DMS153 treated with DMSO at 0.1 percent for 48 hours (cell line): ENCODE results near the gene HDAC5.
"Not testable (repeated sequence)": the region's sequence is repeated elsewhere in the genome, so short reads cannot be mapped to it uniquely, and the experiment has no call there.

Source experiments
- DNase-seq: peaks from one replicate; lab custom pipeline; 2025; ENCODE audit not compliant: unreplicated experiment; lab: John Stamatoyannopoulos, UW

Gene HDAC5

DNA sequence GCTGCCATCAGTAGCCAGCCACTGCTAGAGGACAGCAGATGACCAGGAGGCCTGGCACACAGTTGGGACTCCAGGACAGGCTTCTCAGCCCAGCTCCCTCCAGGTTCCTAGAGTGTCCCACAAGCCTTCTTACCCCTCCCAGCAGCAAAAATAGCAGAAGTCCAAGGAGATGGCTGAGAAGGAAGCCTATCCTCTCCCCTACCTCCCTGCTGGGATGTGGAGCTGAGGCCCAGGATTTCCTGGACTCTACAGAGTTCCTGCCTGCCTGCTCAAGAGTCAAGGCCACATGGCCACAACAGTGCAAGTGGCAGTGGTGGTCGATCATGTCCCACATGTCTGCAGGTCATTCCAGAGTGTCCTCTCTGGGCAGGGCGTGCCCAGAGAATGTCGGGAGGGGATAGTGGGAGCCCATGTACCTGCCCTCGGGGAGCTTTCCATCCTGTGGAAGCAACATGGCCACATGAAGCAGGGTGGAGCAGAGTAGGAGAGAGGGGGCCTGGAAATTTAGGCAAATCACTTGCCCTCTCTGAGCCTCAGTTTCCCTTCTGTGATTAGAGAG, 10.6 kb upstream of the HDAC5 start:
- no peak for DNase-seq

DNA sequence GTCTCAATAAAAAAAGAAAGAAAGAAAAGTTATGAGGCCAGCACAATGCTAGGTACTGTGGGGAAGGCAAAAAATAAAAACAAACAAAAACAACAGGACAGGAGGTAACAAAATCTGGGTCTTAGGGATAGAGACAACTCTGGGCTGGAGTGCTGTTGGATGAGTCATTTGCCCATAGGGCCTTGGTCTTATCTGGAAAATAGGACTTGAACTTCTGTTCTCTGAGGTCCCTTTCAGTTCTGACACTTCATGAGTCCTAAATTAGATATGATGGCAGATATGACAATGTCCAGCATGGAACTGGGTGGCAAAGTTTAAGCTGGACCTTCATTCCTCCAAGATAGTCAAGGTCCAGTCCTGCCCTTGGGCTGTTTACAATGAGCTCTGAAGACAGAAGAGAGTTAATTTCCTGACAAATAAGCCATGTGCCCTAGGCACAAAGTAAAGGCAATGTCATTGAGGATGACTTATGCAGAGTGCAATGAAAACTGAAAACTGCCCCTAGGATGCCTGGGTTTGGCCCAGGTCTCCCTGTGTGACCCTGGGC, 8.9 kb upstream of the HDAC5 start:
- no peak for DNase-seq

DNA sequence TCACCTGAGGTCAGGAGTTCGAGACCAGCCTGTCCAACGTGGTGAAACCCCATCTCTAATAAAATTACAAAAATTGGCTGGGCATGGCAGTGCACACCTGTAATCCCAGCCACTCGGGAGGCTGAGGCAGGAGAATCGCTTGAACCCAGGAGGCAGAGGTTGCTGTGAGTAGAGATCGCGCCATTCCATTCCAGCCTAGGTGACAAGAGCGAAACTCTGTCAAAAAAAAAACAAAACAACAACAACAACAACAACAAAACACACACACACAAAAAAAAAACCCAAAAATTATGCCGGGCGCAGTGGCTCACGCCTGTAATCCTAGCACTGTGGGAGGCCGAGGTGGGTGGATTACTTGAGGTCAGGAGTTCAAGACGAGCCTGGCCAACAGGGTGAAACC, 7.9 kb upstream of the HDAC5 start:
- not testable (repeated sequence) for DNase-seq

- DNase-seq = no peak
These were observed 7.4 kb upstream of the HDAC5 start for GRCh38 chr17:44130693-44131349.

DNA sequence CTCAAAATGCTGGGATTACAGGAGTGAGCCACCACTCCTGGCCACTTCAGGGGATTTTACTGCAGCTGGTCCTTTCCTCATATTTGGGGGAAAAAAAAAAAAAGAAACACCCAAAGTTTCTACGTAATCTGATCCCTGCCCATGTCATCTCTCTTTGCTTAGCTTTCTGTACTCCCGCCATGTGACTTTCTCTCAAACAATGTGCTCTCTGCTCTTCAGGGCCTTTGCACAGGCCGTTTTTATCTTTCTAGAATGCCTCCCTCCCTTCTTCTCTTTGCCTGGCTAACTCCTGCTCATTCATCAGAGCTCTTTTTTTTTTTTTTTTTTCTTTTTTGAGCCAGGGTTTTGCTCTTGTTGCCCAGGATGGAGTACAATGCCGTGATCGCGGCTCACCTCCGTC, 4.9 kb upstream of the HDAC5 start:
- no peak for DNase-seq

- no peak for DNase-seq
These were observed 637 bp upstream of the HDAC5 start for GRCh38 chr17:44124118-44124438.

- no peak for DNase-seq
These were observed 555 bp downstream of the HDAC5 start for GRCh38 chr17:44122816-44123355.

DNA sequence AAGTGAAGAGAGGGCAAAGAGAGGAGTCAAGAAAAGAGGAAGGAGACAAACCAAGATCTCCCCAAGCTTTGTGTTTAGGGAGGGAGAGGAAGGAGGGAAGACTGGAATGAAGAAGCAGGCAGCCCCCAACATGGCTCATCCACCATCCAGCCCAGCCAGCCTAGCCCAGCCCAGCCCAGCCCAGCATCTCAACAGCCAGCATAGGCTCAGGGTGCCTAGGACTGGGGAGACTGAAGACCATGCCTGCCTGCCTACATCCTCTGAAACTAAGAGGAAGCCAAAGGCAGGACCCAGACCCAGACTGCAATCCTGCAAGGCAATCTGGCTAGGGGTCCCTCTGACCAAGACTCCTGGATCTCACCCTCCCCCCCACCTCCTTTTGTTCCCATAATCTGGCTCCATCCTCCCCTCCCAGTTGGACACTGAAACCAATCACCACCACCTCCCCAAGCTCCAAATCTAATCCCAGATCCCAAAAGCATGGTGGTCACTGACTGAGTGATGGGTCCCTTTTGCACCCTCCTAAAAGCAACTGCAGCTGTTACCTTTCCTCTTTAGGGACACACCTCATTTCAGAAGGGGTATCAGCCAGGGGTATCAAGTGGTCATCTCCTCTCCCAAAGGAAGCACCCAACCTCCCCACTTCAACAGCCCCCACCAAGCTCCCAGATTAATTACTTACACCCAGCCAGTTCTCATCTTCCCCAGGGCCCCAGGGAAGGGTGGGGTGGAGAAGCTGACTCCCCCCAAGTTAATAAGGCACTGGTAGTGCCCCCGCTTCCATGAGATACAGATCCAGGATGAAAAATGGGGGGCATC, 1.2 kb downstream of the HDAC5 start:
- no peak for DNase-seq

GRCh38 chr17:44120851-44121605, 2.4 kb downstream of the HDAC5 start:
- no peak for DNase-seq

- not testable (repeated sequence) for DNase-seq
These were observed 3.2 kb downstream of the HDAC5 start for GRCh38 chr17:44120281-44120680.

- no peak for DNase-seq
These were observed 3.6 kb downstream of the HDAC5 start for GRCh38 chr17:44119798-44120197.

GRCh38 chr17:44119062-44119461, 4.4 kb downstream of the HDAC5 start:
- no peak for DNase-seq

DNA sequence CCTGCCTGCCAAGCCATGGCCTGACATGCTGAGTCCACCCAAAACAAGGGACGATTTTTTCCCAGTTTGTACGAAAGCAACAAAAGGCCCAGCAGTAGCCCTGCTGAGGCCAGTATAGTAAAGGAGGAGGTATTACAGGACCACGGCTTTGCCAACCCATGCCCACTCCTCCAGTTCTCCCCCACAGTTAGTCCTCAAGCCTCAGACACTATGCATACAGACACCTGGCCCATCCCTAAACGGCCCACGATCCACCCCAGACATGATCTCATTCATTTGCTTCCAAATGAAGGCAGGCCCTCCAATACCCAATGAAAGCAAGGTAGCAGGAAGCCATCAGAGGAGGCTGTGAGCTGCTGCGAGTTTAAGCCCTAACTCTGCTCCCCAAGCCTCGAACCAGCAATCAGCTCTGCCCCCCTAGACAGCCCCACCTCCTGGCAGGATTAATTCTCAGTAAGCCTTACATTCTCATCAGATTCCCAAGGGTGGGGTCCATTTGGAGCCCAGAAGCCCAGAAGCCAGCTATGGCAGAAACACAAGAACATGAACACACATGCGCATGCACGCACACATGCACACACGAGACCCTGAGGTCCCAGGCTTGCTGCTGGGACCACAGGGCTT, 4.9 kb downstream of the HDAC5 start:
- DNase-seq = no peak

- no peak for DNase-seq
These were observed 6.1 kb downstream of the HDAC5 start for GRCh38 chr17:44117351-44117750.

DNA sequence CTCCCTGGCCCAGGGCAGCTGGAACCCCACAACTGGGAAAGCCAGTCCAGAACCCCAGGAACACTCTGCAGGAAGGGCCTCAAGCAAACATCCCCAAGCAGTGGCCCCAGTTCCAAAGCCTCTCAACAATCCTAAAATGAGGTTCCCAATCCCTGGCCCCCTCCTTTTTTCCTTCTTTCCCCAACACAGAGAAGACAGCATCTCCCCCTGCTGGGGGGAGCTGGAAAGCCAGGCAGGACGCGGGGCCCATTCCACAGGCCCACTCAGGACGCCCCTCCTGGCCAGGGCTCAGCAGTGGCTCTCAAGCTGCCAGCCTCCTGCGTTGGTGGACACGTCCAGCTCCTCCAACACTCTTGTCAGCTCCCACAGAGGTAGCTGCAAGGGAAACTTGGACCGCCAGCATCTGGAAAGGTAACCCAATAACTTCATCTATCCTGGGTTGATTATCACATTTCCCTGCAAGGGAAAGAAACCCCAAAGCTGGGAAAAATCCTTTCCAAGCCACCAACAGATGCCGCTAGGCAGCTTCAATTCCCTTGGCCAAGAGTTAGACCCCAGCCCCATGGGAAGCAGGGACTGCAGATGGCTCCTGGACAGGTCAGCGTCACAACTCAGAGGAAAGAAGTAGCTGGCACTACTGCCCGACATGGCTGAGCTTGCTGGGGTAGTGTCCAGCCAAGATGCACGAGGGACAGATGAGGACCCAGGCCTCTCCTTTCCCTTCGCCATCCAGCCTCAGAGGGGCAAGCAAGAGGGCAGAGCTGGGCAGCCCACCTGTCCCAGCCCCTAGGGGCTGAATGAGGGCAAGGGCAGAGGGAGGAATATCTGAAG, 7.6 kb downstream of the HDAC5 start:
- peak; percentile 6 for DNase-seq

DNA sequence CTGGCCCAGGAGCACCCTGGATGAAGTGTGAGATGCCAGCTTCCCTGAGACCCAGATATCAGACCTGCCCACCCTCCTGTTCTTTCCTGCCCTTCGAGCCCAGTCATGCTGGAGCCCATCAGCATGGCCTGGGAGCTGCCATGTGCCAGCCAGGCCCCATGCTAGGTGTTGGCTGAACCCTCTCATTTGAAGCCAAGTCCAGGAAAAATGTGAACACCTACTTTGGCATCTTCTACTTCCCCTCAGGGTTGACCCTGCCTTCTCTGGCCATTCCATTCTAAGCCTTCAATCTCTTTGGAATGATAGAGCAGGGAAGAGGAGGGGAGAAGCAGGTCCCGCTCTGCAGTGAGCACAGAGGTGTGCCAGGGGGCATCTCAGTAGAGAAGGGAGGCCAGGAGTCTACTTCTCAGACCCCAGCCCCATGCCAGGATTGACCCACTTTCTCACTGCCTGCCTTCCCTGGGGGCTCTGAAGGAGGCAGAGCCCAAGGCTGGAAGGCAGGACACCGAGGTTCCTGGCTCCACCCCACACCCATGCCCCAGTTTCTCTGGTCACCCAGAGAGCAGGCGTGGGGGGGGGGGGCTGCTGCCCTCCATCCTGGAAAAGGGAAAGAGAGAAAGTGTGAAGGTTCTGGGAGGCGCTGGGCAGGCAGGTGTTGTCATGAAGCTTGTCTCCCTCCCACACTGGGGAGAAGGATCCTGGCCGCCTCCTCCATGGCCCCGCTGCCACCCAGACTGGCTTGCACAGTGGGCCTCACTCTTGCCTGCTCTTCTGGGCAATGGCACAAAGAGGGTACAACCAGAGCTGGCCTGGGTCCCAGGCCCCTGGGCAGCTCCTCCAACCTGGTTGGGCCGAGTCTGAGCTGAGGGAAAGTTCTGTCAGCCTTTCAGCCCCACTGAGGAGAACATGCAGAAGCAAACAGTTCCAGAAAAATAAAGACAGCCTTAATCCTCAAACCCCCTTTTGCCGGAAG, 9.3 kb downstream of the HDAC5 start:
- no peak for DNase-seq

DNA sequence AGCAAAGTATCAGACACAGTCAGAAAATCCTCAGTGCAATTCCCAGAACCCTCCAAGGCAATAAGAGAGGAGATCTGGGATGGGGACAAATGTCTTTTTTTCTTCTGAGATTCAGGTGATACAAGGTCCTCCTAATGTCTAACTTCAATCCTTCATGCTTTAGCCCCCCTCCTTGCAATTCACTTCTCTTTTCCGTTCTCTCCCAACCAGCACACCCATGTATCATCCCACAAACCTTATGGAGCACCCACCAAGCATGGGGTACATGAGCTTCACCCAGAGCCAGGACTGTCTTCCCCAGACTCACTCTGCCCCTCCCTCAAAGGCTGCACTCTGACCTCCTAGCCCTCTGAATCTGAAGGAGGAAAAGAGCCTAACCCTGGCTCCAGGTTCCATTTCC, 10.1 kb downstream of the HDAC5 start:
- no peak for DNase-seq
